Transverse colon (tissue), 4 donors: ENCODE measurements around the gene TSPAN13. TPM values are rescaled to one million over a fixed set of nuclear protein-coding genes. Genes with fewer than 3 reads are reported as not detected.

ENCODE experiments used
- DNase-seq: peaks from one replicate; pipeline ENCODE4 v3.0.0-alpha.2; 2019
- H3K27ac ChIP-seq, 4 donors: fragments of 200-600 bp; sonication (generic); 2 replicates each; pipeline ENCODE4 v1.5.1; 2016 to 2018; ENCODE audit warnings: inconsistent platforms in 4 of 4
- H3K27me3 ChIP-seq: fragments of 200-600 bp; sonication (generic); 2 replicates; pipeline ENCODE4 v1.5.1; 2017; ENCODE audit warnings: inconsistent platforms
- H3K36me3 ChIP-seq, 4 donors: fragments of 200-600 bp; sonication (generic); 2 replicates each; pipeline ENCODE4 v1.5.1; 2017 to 2019; ENCODE audit warnings: inconsistent platforms in 4 of 4
- H3K4me1 ChIP-seq, 4 donors: fragments of 200-600 bp; sonication (generic); 2 replicates each; pipeline ENCODE4 v1.5.1; 2017 to 2020; ENCODE audit warnings: inconsistent platforms in 4 of 4
- H3K4me3 ChIP-seq, 4 donors: fragments of 200-600 bp; sonication (generic); 1 replicate in 1 of 4; 2 replicates in 3 of 4; pipeline versions ENCODE4 v1.5.1 to v1.6.1; 2017 to 2019; ENCODE audit warnings: inconsistent platforms in 4 of 4
- H3K9me3 ChIP-seq, 2 donors: fragments of 200-600 bp; sonication (generic); 2 replicates each; pipeline ENCODE4 v1.5.1; 2017 to 2019; ENCODE audit warnings: inconsistent platforms in 2 of 2
- CTCF ChIP-seq, 5 experiments: fragments of 200-600 bp in 3 of 5; fragments of 450-650 bp in 2 of 5; sonication (generic) in 3 of 5; IDR thresholded peaks; 1 replicate in 2 of 5; 2 replicates in 3 of 5; pipeline ENCODE4 v1.5.1; 2016 to 2017; ENCODE audit warnings: antibody characterized with exemption in 5 of 5, inconsistent platforms in 3 of 5, mild to moderate bottlenecking in 2 of 5, moderate library complexity in 1 of 5
- EP300 ChIP-seq: sonication (generic); formaldehyde crosslinking; IDR thresholded peaks from one replicate; pipeline ENCODE4 v1.6.1; 2017; ENCODE audit warnings: antibody characterized with exemption, low read depth
- POLR2A ChIP-seq: fragments of 450-650 bp; IDR thresholded peaks from one replicate; pipeline ENCODE4 v1.6.1; 2016; ENCODE audit warnings: antibody characterized with exemption, mild to moderate bottlenecking, moderate library complexity
- POLR2AphosphoS5 ChIP-seq, 3 donors: sonication (generic); formaldehyde crosslinking; IDR thresholded peaks; one replicate each; pipeline ENCODE4 v1.6.1; 2016; ENCODE audit warnings: antibody characterized with exemption in 3 of 3
- WGBS, 2 donors: methylation state at CpG; one replicate each; pipeline ENCODE4 v1.1.5; 2018; ENCODE audit warnings: low coverage in 1 of 2; 5-methylcytosine and 5-hydroxymethylcytosine counted together
- in situ Hi-C, 4 donors: fragments of 200-750 bp; cut with MboI; loops; one replicate each; pipeline versions ENCODE4 v1.15.0 to v1.15.1; 2017; ENCODE audit warnings: low sequenced_read_pairs in 3 of 4, low pct_ligation_motif_present in 1 of 4, low pct_unique_long_range_greater_than_20kb in 1 of 4
- intact Hi-C: fragments of 100-400 bp; cut with DNase I; formaldehyde crosslinking; loops from one replicate; pipeline ENCODE4 v1.15.1; 2023; ENCODE audit warnings: low total_unique reads
- total RNA-seq, 4 donors: library from RNA; depleted of rRNA; stranded (reverse); fragments of >200 nt; gene quantifications; one replicate each; pipeline ENCODE4 v1.1.0, GENCODE V29; 2016

TSPAN13 gene
- total RNA-seq, 4 donors from 2014 or later: 6.8 to 44.4 (median 21.4) TPM

DNA sequence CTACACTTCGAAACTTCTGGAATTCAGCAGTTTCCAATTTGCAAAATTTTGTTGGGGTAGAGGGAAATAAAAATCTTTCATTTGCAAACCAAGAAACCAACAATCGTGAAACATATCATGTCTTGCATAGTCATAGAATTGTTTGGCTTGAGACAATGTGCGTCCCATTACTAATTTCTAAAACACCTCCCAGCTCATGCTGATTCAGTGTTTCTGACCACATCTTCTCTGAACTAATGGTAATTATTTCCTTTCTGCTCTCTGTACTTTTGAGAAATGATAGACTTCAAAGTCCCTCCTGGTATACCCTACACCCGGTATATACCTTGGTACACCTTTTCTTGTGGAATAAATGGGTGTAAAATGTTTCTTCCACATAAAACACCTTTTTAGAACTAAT lies 41.8 kb upstream of the TSPAN13 start:
- H3K36me3 ChIP-seq: peaks cover 0 to 2% (median 0%) of the 10 kb centered on the region in 4 donors
- H3K27ac ChIP-seq: no peak overlapping the region
- intact Hi-C loops: no loop called here
- in situ Hi-C loops: no loop called here
- H3K9me3 ChIP-seq: no peaks in the 10 kb centered on the region
- H3K4me3 ChIP-seq: no peak overlapping the region
- no peak for DNase-seq
- H3K27me3 ChIP-seq: no peaks in the 10 kb centered on the region
- no peak for TF ChIP-seq CTCF (IDR thresholded peaks at IDR 0.05)
- no peak for TF ChIP-seq EP300
- TF ChIP-seq POLR2A: no peak
- 79 to 81% methylated on average over 4 of the region's 4 CpGs for WGBS, 2 donors
- H3K4me1 ChIP-seq: no peaks in the 10 kb centered on the region

DNA sequence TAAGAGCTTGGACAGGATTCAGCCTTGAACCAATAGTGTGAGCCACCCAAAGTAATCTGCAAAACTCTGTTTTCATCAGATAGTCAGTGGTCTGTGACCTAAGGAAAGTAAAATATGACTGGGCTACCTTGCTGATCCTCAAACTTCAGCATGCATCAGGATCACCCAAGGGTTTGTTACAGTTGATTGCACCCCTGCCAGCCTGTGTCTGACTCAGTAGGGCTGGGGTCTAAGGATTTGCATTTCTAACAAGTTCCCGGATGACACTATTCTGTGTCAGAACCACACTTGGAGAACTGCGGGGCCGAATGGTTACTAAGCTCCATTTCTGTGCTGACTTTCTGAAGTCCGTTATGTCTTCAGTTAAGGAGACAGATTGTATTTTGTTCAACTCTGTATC lies 40.6 kb upstream of the TSPAN13 start:
- Histone ChIP-seq H3K27me3 (no peaks in the 10 kb centered on the region), H3K27ac (no peak overlapping the region), H3K36me3 (no peaks in the 10 kb centered on the region), H3K4me1 (no peaks in the 10 kb centered on the region), H3K4me3 (no peak overlapping the region), H3K9me3 (no peaks in the 10 kb centered on the region)
- WGBS, 2 donors: 78% methylated on average over 4 of the region's 4 CpGs; no CpG with 5 or more reads in 1 of the 2 donors
- no peak for DNase-seq
- intact Hi-C loops: no loop called here
- TF ChIP-seq POLR2AphosphoS5 (IDR thresholded peaks at IDR 0.05): no peak
- TF ChIP-seq POLR2A: no peak
- no peak for TF ChIP-seq CTCF (IDR thresholded peaks at IDR 0.05)
- in situ Hi-C loops: no loop called here

DNA sequence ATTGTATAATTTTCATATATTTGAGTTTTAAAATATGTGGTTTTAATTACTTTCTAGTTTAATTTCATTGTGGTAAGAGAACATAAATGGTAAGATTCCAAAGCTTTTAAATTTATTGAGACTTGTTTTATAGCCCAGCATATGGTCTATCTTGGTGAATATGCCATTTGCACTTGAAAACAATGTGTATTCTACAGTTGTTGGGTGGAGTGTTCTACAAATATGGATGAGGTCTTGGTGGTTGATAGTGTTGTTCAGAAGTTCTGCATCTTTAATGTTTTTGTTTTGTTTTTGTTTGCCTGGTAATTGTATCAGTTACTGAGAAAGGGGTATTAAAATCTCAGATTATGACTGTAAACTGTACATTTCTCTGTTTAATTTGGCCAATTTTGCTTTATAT lies 37.6 kb upstream of the TSPAN13 start:
- H3K4me1 ChIP-seq: peaks cover 0 to 10% (median 8%) of the 10 kb centered on the region in 4 donors
- DNase-seq: no peak
- H3K9me3 ChIP-seq: no peaks in the 10 kb centered on the region
- intact Hi-C loops (no loop called here), in situ Hi-C loops (no loop called here)
- H3K4me3 ChIP-seq: no peak overlapping the region
- H3K36me3 ChIP-seq: no peaks in the 10 kb centered on the region
- H3K27me3 ChIP-seq: no peaks in the 10 kb centered on the region
- TF ChIP-seq POLR2AphosphoS5 (IDR thresholded peaks at IDR 0.05) (no peak), CTCF (IDR thresholded peaks at IDR 0.05) (no peak), POLR2A (no peak), EP300 (no peak)
- no peak overlapping the region for H3K27ac ChIP-seq

- Histone ChIP-seq H3K4me1 (peaks cover 0 to 10% (median 8%) of the 10 kb centered on the region in 4 donors), H3K9me3 (no peaks in the 10 kb centered on the region), H3K27ac (no peak overlapping the region), H3K36me3 (no peaks in the 10 kb centered on the region), H3K27me3 (no peaks in the 10 kb centered on the region), H3K4me3 (no peak overlapping the region)
- intact Hi-C loops: no loop called here
- in situ Hi-C loops: no loop called here
- no peak for DNase-seq
- 87 to 90% methylated on average over 3 of the region's 3 CpGs for WGBS, 2 donors
- TF ChIP-seq POLR2AphosphoS5 (IDR thresholded peaks at IDR 0.05) (no peak), CTCF (IDR thresholded peaks at IDR 0.05) (no peak), EP300 (no peak), POLR2A (no peak)
Observed at GRCh38 chr7:16718111-16718656, 35.4 kb upstream of the TSPAN13 start.
